D721Med (cell line): ENCODE results near the gene PDE11A.

Experiments
- DNase-seq: peaks from one replicate; pipeline ENCODE4 v3.0.0; 2011; ENCODE audit warnings: low spot score; ENCODE audit not compliant: insufficient read length
- FAIRE-seq: peaks from 2 replicates; lab custom pipeline; 2011; peaks lifted over from hg19 to GRCh38; lab: Jason Lieb, UNC
- CTCF ChIP-seq: IDR thresholded peaks from 2 replicates; pipeline ENCODE4 v1.5.1; 2012; ENCODE audit warnings: mild to moderate bottlenecking, control low read depth; ENCODE audit not compliant: insufficient read depth; ENCODE audit errors: missing control alignments

PDE11A gene

GRCh38 chr2:177992992-177993391 is 79.6 kb downstream of the PDE11A start:
- DNase-seq = no peak
- TF ChIP-seq CTCF = no peak
- no peak for FAIRE-seq

GRCh38 chr2:177989029-177989885 is 83.3 kb downstream of the PDE11A start:
- no peak for TF ChIP-seq CTCF
- FAIRE-seq = no peak
- DNase-seq = no peak

- DNase-seq (no peak), FAIRE-seq (no peak)
- no peak for TF ChIP-seq CTCF
These were observed 87.8 kb downstream of the PDE11A start for GRCh38 chr2:177984749-177985148.

- DNase-seq (peak; percentile 25), FAIRE-seq (peak; percentile 92)
- peak; percentile 92 for TF ChIP-seq CTCF
These were observed 89.3 kb downstream of the PDE11A start for GRCh38 chr2:177983183-177983788.

- DNase-seq = no peak
- no peak for TF ChIP-seq CTCF
- FAIRE-seq = no peak
These were observed 99.8 kb downstream of the PDE11A start for GRCh38 chr2:177972782-177973181.

GRCh38 chr2:177972123-177972522 is 100.5 kb downstream of the PDE11A start:
- DNase-seq = no peak
- FAIRE-seq = no peak
- TF ChIP-seq CTCF = no peak
